ACHN (cell line): ENCODE measurements around the gene RAB6B.

Source experiments
- DNase-seq: peaks from one replicate; pipeline ENCODE4 v3.0.0-alpha.2; 2015
- in situ Hi-C: cut with HindIII; loops from 2 replicates; pipeline ENCODE4 v1.10.0; 2017; ENCODE audit warnings: low sequenced_read_pairs, low pct_ligation_motif_present, low pct_unique_long_range_greater_than_20kb

The RAB6B gene

DNA sequence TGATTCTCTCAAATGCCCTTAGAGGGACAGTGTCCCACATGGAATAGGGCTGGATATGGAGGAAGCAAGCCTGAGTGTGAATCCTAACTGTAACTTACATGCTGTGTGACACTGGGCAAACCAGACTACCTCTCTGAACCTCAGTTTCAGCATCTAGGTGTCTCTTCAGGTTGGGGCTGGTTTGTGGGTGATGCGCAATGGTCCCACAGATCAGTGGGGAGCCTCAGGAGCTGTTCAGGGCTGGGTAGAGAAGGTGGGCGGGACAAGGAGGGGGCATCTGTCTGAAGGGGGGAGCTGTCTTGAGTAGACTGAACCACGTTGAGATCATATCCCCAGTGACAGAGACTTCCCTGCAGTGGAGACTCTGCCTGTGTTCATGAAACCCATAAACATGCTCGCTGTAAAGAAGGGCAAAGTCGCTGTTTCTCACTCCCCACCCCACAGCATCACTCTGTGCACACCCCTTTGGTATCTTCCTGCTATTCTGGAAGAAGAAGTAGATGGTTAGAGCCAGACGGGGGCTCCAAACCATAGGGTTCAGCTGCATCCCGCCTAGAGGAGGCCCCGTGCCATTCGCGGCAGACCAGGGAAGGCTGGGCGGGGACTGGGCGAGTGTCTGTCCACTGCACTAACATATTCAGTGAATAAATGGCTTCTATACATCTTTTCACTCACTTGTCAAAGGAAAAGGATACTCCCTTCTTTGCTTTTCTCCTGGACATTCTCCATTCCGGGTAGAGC is 61.6 kb downstream of the RAB6B start:
- in situ Hi-C loops, result no loop called here
- DNase-seq, result no peak

DNA sequence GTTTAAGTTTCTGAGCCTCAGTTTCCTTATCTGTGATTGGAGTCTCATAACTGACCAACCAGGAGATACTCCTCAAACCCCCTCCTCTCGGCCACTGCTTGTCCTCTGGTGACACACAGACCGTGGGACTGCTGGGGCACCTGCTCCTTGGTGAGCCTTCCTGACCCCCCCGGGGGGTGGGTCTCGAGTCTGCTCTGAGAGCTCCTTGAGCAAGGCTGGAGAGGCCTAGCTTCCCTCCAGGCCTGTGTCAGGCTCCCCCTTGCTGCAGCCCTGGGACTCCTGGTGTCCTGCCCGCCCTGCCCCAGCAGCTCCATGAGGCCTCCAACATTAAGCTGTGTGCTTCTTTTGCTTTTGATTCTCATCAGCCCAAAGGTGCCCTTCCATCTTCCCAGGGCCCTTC is 62.4 kb downstream of the RAB6B start:
- DNase-seq, result no peak
- in situ Hi-C loops, result no loop called here

DNA sequence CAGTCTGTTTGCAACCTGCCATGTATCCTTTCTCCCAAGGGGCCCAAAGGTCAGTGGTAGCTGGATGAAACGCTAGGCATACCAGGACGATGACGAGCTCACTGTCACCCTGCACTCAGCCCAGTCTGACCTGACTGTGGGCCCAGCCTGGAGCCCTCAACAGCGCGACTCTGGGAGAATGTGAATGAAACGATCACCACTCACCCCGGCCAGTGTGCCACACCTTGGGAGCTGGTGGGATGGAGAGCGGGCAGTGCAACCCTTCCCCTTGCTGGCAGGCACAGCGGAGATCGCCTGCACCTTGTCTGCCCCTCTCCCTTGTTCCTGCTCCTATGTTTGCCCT is 62.9 kb downstream of the RAB6B start:
- no peak for DNase-seq
- in situ Hi-C loops, result no loop called here

DNA sequence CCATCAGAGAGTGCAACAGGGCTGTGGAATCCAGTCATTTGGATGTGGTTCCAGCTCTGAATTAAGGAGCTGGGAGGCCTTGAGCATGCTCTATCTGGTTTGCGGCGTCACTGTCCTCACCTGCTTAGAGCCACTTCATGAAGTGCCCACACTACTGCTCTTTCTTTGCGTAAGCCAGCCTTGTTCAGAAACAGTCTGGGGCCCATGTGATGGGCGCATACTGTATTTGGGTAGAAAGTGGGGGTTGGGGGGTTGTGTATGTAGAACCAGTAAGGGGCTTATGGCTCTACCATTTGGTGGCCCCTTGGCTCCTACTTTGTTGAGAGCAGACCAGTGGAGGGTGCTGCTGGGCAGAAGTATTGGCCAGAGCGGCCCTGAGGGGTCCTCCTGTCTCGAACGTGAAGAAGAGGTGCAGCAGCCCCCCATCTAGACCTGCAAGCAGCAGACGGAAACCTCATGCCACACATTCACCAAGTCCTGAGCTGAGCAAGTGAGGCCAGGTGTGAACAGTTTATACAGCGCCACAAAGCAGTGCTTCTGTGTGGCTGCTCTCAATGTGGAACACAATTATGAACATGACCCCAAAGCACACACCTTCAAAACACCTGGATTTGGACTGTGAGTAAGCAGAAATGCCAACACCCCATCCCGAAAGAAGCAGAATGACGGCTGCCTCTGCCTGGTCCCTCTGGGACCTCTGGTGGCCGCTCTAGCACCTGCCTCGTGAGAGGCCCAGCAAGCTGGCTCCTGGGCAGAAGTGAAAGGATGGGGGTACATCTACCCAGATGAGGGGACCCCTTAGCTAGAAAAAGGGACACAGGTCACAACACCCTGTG is 63.5 kb downstream of the RAB6B start:
- in situ Hi-C loops, result no loop called here
- DNase-seq, result no peak

DNA sequence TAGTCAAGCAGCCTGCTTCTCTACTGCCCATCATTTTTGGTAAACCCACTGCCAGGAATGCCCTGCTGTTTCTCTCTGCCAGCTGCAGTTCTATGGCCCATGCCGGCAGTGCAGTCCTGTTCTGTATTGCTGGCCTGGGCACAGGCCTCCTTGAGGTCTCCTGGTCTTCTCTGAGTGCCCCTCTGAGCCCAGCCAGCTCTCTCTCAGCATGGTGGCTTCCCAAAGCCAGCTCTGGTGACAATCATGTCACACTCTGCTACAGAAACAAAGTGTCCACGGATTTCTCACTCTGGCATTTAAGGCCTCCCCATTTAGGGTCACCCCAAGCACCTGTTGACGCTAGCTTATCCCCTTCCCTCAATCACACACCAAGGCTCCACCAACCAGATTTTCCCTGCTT is 65.6 kb downstream of the RAB6B start:
- DNase-seq, result no peak
- in situ Hi-C loops, result no loop called here

DNA sequence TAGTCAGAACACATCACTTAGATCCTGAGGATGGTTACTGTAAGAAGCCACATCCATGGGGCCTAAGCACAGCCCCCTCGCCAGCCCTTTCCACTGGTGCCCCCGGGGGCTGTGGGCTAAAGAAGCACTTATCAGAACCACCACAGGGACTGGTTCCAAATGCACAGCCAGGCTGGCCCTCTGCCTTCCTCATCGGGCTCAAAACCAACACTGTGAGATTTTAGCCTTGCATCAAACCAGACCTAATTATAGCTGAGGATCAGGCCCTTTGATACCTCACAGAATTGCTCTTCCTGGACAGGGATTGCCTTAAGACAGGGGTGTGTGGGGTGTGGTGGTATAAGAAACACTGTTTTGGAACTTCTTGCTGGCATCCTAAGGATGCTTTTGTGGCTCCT is 66.4 kb downstream of the RAB6B start:
- in situ Hi-C loops, result no loop called here
- no peak for DNase-seq

DNA sequence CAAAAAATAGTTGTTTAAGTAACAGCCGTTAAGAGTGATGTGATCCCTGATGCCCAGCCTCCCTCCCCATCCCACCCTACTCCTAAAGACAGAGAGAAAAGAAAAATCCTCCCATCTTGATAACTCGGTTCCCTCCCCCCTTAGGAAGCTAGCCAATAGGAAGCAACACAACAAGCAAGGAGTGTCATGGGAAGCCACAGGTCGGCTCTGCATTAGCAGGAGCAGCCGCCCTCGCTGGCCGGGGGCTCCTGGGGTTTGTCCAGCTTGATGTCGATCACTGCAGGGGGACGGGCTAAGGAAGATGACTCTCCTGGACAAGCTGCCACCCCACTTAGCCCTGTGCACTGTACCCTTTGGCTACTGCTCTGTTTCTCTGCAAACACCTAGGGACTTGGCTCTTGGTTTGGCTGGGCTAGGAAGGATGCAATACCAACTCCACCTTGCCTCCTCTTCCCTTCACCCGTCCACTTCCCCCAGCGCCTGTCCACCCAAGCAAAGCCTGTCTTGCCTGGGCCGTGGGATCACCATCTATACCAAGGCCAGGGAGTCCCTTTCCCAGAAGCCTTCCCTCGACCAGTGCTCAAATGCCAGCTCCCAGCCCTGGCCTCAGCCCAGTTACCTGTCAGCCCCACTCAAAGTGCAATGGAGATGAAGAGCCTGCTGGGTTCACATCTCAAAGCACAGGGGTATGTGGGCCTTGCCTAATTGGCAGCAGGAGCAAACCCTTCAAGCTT is 66.9 kb downstream of the RAB6B start:
- DNase-seq, result no peak
- in situ Hi-C loops, result no loop called here

DNA sequence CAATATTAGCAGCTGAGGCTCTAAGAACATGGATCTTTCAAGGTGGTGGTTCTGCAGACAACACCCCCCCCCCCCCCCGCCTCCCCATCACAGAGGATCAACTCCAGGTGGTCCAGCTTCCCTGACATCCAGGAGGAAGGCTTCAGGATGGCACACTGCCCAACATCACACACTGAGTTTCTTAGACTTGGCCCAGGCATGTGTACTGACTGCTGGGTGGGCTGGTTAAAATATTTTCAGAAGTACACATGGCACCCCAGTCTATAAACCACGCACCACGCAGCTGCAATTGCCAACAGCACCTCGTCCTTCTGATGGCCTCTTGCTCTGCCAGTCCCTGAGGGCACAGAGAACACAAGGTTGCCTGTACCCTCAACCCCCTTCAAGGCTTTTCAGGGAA is 68.0 kb downstream of the RAB6B start:
- in situ Hi-C loops, result no loop called here
- no peak for DNase-seq

DNA sequence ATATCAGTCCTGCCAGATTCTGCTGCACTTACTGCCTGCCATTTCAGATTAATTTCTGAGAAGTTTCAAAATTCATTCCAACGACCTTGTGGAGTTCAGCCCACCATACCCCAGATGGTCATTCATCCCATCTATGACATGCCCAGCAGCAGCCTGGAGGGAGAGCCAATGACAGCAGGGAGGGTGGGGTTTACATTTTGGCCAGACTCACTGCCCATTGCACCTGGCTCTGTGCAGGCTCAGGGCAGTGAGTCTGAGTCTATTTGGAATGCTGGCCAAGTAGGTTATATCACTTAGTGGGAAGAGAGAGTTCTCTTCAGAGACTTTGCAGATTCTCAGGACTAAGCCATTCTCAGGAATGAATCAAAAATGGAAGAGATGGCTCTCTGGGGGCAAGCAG is 68.5 kb downstream of the RAB6B start:
- DNase-seq, result no peak
- in situ Hi-C loops, result no loop called here

DNA sequence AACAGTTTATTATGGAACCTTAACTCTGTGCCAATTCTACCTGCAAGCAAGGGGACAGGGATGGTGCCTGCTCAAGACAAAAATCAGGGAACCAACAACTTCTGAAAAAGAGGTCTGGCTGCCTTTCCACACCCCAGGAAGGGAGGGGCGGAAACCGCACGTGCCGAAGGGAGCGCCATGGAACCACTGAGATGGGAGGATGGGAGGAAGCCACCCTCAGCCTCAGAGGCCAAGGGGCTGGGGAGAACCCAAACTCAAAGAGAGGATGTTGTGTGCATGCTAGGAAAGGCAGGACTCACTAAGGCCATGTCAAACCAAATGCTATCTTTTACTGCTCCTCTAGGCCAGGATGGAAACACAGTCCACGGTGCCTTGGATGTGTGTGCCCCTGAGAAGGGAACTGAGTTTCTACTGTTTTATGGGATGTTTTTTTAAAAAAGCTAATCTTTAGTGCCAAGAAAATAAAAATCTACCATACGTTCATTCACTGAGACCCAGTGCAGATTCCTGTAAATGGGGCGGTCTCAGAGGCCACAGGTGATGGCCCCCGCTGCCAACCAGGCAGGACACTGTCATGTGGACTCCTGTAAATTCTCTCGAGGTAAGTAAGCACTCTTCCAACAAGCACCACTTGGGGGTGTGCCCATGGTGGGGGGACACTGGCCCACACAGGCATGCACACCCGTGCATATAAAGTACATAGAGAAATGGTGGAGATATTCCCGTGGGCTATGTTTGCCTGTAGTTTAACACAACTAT is 69.5 kb downstream of the RAB6B start:
- in situ Hi-C loops, result no loop called here

DNA sequence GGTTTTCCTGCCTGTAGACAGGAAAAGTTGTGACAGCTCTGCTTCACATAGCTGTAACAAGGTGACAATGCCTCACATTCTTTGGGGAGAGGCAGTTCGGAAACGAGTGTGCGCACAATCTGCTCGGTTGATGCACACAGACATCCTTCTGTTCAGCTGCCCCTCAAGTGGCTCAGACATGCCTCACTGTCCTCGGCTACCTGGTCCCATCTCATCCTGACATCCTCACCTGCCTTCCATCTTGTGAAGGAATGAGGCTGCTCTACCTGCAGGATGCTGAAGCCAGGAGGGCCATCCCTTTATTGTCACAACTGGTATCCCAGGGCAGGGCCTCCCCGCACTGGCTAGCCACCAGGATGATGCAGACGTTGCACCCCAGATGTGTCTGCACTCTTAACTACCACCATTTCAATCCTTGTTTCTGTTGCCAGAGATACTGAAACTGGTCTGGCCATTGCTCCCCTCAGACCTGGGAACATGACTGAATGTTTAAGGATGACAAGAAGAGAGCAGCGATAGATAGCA is 70.7 kb downstream of the RAB6B start:
- DNase-seq, result no peak
- in situ Hi-C loops, result no loop called here

More for the DNA sequence above, 69.5 kb downstream of the RAB6B start:
- DNase-seq, result no peak

DNA sequence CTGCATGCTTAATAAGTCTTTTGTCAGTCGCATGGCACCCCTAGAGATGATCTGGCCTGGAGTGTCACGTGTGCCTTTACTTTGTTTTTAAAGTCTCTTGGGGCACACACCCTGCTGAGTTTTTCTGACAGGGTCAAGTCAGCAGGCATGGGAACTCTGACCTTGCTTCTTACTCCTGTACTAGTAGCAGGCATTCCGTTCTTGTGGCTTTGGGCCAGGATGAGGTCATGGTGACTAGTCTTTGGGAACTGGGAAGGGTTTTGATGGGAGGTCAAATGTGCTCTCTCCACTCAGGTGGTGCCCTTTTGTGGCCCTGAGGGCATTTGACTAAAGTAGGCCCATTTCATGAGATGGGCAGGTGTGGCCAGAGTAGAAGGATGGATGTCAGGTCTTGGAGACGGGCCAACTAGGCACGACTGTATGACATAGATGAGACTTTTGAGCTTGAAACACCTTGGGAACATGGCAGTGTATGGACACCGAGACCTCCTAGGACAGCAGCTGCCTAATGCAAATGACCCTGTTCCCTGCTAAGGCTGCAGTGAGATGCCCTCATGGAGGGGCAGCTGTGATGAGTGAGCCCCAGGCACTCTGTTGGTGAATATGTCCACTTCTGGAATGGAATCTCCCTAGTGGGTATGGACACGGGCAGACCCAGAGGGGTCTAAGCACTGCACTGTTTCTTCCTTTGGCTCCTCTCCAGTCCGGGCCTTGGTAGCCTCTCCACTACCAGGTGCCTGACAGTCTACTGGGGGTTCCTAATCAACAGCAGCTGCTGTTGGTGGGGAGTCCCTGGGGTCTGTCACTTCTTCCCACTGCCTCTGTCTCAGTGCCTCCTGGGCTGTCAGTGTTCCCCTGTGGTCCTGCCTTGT is 73.7 kb downstream of the RAB6B start:
- in situ Hi-C loops, result no loop called here

DNA sequence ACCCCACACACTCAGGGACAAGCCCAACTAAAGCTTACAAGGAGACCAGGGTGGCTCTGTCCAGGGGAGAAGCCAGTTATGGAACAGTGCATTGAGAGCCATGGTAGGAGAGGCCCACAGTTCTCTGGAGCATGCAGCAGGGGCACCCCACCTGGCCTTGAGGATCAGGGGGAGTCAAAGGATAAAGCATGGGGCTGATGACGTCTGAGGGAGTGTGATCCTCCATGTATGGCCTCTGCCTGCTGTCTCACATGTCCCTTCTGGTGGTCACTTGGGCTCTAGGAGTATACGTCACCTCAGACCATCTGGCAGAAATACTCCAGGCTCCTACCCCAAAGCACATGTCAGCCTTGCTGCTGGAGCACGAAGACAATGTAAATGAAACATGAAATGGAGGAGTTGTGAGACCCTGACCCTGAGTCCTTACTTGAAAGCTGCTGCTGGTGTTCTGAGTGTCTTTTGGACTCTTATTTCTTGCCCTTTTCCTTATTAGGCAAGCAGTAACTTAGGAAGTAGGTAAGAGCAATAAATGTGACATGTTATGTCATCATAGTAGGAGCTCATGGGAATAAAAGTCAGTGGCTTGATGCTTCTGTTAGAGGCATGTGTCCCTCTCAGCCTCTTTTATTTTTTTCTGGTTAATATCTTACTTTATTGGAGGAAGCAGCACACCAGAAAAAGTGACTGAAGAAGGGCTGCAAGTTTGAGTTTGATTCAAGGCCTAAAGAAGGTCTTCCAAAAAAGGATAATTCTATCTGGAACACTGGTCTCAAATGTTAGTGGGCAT is 74.6 kb downstream of the RAB6B start:
- DNase-seq, result peak; percentile 26
- in situ Hi-C loops, result no loop called here

More for the DNA sequence above, 73.7 kb downstream of the RAB6B start:
- DNase-seq, result peak; percentile 63

DNA sequence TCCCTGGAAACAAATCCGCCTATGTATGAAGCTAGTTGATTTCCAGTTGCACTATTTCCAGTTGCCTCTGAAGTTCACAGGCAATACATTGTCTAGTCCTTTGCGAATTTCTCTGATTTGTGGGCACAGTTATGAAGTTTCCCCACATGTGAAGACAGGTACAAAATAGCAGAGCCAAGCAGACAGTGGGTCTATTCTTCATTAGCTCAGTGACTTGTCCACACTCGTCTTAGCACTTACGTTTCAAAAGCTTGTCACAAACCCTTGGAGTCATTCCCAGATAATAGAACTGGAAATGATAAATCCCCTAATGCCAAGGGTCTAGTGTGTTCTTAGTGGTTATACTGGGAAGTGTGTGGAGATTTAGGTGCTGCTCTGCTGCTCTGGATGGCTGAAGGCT is 75.6 kb downstream of the RAB6B start:
- DNase-seq, result no peak
- in situ Hi-C loops, result no loop called here

DNA sequence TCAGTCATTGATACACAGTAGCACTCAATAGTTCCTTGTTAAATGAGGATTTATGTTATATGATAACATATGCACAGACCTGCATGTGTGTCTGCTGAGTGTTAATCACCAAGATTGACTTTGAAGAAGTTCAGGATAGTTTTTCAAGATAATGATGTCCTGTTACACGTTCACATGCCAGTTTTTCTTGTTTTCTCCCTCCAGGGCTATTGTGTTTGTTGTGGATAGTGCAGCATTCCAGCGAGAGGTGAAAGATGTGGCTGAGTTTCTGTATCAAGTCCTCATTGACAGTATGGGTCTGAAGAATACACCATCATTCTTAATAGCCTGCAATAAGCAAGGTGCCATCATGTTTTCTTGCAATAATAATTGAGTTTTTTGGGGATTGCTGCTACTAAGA is 80.3 kb downstream of the RAB6B start:
- in situ Hi-C loops, result no loop called here
- DNase-seq, result no peak

DNA sequence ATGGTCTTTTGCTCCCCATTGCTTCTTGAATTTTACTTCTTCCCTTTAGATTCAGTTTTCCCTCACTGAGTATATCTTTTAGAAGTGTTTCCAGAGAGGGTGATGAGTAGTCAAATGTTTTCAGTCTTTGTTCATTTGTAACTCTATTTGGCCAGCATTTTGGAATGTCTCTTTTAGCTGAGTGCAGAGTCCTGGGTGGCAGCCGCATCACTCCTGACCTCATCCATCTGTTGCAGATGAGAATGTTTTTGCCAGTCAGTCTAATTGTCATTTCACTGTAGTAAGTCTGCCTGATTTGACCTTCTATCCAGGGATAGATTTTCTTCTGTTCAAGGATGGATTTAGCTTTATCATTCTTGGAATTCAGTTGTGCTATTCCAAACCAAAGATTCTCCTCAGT is 82.8 kb downstream of the RAB6B start:
- in situ Hi-C loops, result no loop called here
- no peak for DNase-seq
